ENCODE results near the gene SKIC8.

GRCh38 chr15:78343276-78344060 is 44.1 kb upstream of the SKIC8 start:
- no peak for TF ChIP-seq SIN3A (IDR thresholded peaks at IDR 0.05; ENCODE audit: borderline replicate concordance, insufficient read depth, low read length)
- TF ChIP-seq POLR2AphosphoS5 (IDR thresholded peaks at IDR 0.05; ENCODE audit: low read depth, low read length) = no peak
- no peak for TF ChIP-seq TAF1 (IDR thresholded peaks at IDR 0.05; ENCODE audit: borderline replicate concordance, insufficient read depth, low read length)
- TF ChIP-seq REST (IDR thresholded peaks at IDR 0.05; ENCODE audit: insufficient read depth in 1 of 2, low read depth in 2 of 2, low read length in 2 of 2) = no peak

Measured in PFSK-1 (cell line).